OCI-LY3 (cell line): Measurements from ENCODE around the gene MLEC.

Experiments
- CTCF ChIP-seq: fragments of 200-600, 300-600 bp; sonication (generic); IDR thresholded peaks from 2 replicates; pipeline ENCODE4 v1.5.1; 2014; ENCODE audit warnings: antibody characterized with exemption, low read length, low read depth
- EZH2phosphoT487 ChIP-seq: fragments of 200-600 bp; shearing (Covaris generic); IDR thresholded peaks from 2 replicates; pipeline ENCODE4 v1.6.1; 2018; ENCODE audit warnings: antibody characterized with exemption, mixed run types, low read depth

- TF ChIP-seq CTCF: no peak
- TF ChIP-seq EZH2phosphoT487: no peak
Observed at GRCh38 chr12:120740871-120741270, 53.9 kb downstream of the MLEC start.
